NCI-H1417 treated with DMSO at 0.1 percent for 48 hours (cell line): ENCODE measurements around the gene ST6GALNAC1.
"Not testable (repeated sequence)": the region's sequence is repeated elsewhere in the genome, so short reads cannot be mapped to it uniquely, and the experiment has no call there.

Experiments used
- DNase-seq: peaks from one replicate; lab custom pipeline; 2025; lab: John Stamatoyannopoulos, UW

Gene ST6GALNAC1

GRCh38 chr17:76640550-76641380 is 2.8 kb downstream of the ST6GALNAC1 start:
- DNase-seq = no peak

- DNase-seq = no peak
Observed at GRCh38 chr17:76638263-76638662, 5.3 kb downstream of the ST6GALNAC1 start.

DNA sequence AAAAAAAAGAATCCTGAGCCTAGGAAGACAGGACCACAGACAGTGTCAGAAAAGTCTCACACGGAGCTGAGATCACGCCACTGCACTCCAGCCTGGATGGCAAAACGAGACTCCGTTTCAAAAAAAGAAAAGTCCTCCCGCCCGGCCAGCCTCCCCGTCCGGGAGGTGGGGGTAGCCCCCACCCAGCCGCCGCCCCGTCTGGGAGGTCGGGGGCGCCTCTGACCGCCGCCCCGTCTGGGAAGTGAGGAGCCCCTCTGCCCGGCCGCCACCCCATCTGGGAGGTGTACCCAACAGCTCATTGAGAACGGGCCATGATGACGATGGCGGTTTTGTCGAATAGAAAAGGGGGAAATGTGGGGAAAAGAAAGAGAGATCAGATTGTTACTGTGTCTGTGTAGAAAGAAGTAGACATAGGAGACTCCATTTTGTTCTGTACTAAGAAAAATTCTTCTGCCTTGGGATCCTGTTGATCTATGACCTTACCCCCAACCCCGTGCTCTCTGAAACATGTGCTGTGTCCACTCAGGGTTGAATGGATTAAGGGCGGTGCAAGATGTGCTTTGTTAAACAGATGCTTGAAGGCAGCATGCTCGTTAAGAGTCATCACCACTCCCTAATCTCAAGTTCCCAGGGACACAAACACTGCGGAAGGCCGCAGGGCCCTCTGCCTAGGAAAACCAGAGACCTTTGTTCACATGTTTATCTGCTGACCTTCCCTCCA is 6.9 kb downstream of the ST6GALNAC1 start:
- DNase-seq = not testable (repeated sequence)

DNA sequence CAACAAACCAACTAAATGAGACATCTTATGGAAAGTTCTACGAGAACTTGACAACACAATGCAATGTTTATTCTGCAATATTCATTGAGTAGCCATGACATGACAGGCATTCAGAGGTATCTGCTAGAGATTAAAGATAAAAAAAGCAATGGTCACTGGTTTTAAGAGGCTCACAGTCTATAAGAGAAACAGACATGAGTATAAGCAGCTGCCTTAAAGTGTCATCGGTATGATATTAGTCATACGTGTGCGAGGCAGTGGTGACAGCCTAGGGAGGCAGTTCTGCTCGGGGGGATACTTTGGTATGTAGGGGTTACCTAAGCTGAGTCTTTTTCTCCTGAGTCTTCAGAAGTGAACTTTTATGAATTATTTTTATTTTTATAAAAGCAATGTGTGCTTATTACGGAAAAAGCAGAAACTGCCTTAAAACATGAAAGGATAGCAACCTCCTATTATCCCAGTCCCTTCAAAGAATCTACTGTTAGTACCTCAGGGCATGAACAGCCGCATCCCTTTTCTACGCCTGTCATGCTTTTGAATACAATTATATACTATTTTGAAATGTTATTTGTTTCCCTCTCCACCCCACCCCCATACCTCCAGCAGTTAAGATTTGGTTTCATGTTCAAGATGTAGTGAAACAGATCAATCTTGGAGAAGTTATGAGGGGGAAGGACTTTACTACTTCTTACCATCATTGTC is 7.7 kb downstream of the ST6GALNAC1 start:
- no peak for DNase-seq

GRCh38 chr17:76635039-76635438 is 8.5 kb downstream of the ST6GALNAC1 start:
- DNase-seq = no peak

- DNase-seq = no peak
Observed at GRCh38 chr17:76633628-76634328, 9.8 kb downstream of the ST6GALNAC1 start.

- DNase-seq = no peak
Observed at GRCh38 chr17:76631821-76632565, 11.6 kb downstream of the ST6GALNAC1 start.

GRCh38 chr17:76630151-76630550 is 13.4 kb downstream of the ST6GALNAC1 start:
- no peak for DNase-seq

- DNase-seq = no peak
Observed at GRCh38 chr17:76627510-76627909, 16.0 kb downstream of the ST6GALNAC1 start.

- no peak for DNase-seq
Observed at GRCh38 chr17:76626442-76626841, 17.1 kb downstream of the ST6GALNAC1 start.

GRCh38 chr17:76625496-76625895 is 18.1 kb downstream of the ST6GALNAC1 start:
- no peak for DNase-seq

DNA sequence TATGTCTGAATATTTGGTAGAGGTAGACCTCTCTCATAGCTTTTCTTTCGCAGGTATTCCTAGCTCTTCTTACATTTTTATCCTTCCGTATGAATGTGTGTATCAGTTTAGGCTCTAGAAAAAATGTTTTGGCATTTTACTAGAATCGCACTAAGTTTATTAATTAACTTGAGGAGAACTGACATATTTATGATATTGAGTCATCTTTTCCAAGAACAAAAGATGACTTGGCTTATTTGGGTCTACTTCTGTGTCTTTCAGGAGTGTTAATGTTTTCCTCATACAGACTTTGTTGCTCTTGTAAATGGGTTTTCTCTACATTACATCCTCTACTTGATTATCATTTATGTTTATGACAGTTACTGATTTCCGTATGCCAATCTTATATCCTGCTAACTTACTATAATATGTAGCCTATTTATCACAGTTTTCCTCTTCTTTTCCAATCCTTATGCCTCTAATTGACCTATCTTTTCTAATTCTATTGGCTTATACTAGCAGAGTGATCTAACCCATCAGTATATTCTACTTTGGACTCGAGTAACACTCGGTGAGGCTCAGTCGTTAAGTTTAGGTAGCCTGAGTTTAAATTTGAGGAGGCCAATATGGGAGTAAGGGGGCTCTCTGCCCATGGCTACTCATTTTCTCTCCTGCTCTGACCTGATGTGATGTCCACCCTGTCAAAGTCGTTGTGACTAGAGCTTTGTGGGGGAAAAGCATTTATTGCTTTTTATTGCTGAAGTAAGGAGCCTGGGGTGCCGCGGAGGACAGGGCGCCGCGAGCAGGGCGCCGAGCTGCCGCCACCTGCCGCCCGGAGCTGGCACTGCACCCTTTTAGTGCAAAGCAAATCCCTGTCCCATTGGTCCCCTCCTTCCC is 20.0 kb downstream of the ST6GALNAC1 start:
- DNase-seq = peak; percentile 14

- DNase-seq = no peak
Observed at GRCh38 chr17:76617838-76618237, 25.7 kb downstream of the ST6GALNAC1 start.

- DNase-seq = no peak
Observed at GRCh38 chr17:76614912-76615617, 28.5 kb downstream of the ST6GALNAC1 start.

DNA sequence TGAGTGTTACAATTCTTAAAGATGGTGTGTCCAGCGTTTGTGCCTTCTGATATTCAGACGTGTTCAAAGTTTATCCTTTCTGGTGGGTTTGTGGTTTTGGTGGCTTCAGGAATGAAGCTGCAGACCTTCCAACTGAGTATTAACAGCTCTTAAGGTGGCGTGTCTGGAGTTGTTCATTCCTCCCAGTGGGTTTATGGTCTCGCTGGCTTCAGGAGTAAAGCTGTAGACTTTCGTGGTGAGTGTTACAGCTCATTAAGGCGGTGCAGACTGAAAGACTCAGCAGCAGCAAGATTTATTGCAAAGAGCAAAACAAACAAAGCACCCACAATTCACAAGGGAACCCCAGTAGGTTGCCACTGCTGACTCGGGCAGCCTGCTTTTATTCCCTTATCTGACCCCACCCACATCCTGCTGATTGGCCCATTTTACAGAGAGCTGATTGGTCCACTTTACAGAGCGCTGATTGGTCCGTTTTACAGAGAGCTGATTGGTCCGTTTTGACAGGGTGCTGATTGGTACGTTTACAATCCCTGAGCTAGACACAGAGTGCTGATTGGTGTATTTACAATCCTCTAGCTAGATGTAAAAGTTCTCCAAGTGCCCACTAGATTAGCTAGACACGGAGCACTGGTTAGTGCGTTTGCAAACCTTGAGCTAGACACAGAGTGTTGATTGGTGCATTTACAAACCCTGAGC is 29.3 kb downstream of the ST6GALNAC1 start:
- not testable (repeated sequence) for DNase-seq

DNA sequence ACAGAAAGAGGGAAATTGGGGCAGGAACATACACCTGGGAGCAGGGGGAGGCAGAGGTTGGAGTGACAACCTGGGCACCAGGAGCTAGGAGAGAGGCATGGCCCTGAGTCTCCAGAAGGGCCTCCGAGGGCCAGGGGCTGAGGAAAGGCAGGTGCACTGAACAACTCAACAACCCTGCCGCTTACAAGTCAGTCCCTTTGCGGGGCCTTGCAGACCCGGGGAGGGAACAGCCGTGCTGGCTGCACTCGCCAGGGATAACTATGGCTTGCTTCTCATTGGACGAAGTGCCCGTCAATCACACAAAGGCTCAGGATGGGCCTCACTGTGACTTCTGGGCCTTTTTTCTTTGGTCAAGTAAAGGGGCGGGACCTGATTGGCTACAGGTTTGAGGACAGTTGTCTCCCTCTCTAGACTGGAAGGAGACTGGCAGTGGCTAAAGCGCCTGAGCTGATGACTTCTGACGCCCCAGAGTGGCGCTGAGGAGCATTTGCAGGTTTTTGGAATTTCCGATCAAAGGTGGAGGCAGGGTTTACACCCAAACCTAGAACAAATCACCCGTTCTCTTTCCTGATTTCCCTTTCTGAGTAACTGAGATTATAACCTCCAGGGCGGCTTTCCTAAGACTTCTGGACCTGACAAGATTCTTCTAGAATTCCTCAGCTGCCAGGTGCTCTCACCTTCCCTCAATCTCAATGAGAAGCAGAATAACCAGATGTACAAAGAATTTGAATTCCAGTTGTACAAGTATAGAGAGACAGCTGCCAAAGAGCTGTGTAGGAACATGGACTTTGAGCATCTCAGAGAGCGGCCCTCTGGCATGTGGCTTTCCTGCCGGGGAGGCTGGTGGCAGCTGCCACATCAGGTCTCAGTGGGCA is 30.3 kb downstream of the ST6GALNAC1 start:
- DNase-seq = no peak

DNA sequence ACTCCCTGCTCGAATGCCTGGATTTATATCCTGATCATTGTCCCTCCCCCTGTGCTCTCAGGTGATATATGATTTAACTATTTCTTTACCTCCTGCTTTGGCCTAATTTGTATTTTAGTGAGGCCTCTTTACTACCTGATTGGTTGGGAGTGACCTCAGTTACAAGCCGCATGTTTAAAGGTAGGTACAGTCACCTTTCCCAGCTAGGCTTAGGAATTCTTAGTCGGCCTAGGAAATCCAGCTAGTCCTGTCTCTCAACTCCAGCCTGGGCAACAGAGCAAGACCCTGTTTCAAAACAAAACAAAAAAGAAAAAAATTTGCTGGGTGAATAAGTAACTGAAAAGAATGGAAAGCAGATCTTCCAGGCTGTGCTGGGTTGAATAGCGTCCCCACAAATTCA is 31.1 kb downstream of the ST6GALNAC1 start:
- no peak for DNase-seq

DNA sequence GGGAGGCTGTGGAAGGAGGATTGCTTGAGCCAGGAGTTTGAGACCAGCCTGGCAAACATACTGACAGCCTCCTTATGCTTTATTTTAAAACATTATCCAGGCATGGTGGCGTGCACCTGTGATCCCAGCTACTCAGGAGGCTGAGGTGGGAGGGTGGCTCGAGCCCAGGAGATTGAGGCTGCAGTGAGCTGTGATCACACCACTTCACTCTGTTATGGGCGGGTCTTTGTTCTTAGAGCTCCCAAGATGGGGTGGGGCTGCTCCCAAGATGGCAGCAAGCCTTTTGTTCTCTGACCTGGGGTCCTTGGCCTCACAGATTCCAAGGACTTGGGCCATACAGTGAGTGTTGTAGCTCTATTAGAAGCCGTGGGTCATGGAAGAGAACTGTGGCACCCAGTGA is 31.8 kb downstream of the ST6GALNAC1 start:
- DNase-seq = no peak
